MM.1S (cell line): ENCODE data around the gene ADAMTS7.

Experiments
- DNase-seq: peaks from one replicate; pipeline ENCODE4 v3.0.0-alpha.2; 2015
- H2AFZ ChIP-seq: fragments of 300-600 bp; sonication (generic); 2 replicates; pipeline ENCODE4 v1.6.0; 2016; ENCODE audit warnings: antibody characterized with exemption, low read length
- H3F3A ChIP-seq: fragments of 300-600 bp; sonication (generic); 2 replicates; pipeline ENCODE4 v1.6.1; 2016; ENCODE audit warnings: mild to moderate bottlenecking, antibody characterized with exemption, low read length, moderate library complexity, mixed read lengths; ENCODE audit not compliant: insufficient read depth
- H3K27ac ChIP-seq: fragments of 300-600 bp; sonication (generic); 2 replicates; pipeline ENCODE4 v1.5.1; 2016; ENCODE audit warnings: mild to moderate bottlenecking, low read length
- H3K27me3 ChIP-seq: fragments of 300-600 bp; sonication (generic); replicated peaks from 2 replicates; pipeline ENCODE4 v1.6.0; 2016; ENCODE audit warnings: low read length; ENCODE audit not compliant: insufficient read depth
- H3K36me3 ChIP-seq: fragments of 300-600 bp; sonication (generic); replicated peaks from 2 replicates; pipeline ENCODE4 v1.6.1; 2016; ENCODE audit warnings: mild to moderate bottlenecking, low read length, mixed read lengths; ENCODE audit not compliant: insufficient read depth
- H3K4me1 ChIP-seq: fragments of 300-600 bp; sonication (generic); 2 replicates; pipeline ENCODE4 v1.6.1; 2016; ENCODE audit warnings: low read length, mixed read lengths
- H3K4me2 ChIP-seq: fragments of 300-600 bp; sonication (generic); 2 replicates; pipeline ENCODE4 v1.6.0; 2016; ENCODE audit warnings: low read depth, low read length
- H3K4me3 ChIP-seq: fragments of 300-600 bp; sonication (generic); 2 replicates; pipeline ENCODE4 v1.5.1; 2016; ENCODE audit warnings: low read length, mixed read lengths
- H3K79me2 ChIP-seq: fragments of 300-600 bp; sonication (generic); 2 replicates; pipeline ENCODE4 v1.6.1; 2016; ENCODE audit warnings: mixed run types, low read length, mixed read lengths
- H3K9ac ChIP-seq: fragments of 300-600 bp; sonication (generic); 2 replicates; pipeline ENCODE4 v1.6.1; 2016; ENCODE audit warnings: low read length, mixed read lengths
- H3K9me2 ChIP-seq: fragments of 300-600 bp; sonication (generic); replicated peaks from 2 replicates; pipeline ENCODE4 v1.6.1; 2016; ENCODE audit warnings: mild to moderate bottlenecking, low read length, mixed read lengths; ENCODE audit not compliant: insufficient read depth
- H3K9me3 ChIP-seq: fragments of 300-600 bp; sonication (generic); replicated peaks from 2 replicates; pipeline ENCODE4 v1.6.1; 2016; ENCODE audit warnings: mild to moderate bottlenecking, low read length, mixed read lengths; ENCODE audit not compliant: insufficient read depth
- H4K20me1 ChIP-seq: fragments of 300-600 bp; sonication (generic); 2 replicates; pipeline ENCODE4 v1.6.1; 2016; ENCODE audit warnings: mild to moderate bottlenecking, low read length, moderate library complexity, mixed read lengths; ENCODE audit not compliant: insufficient read depth
- CTCF ChIP-seq: fragments of 300-600 bp; sonication (generic); IDR thresholded peaks from 2 replicates; pipeline ENCODE4 v1.5.1; 2016; ENCODE audit warnings: antibody characterized with exemption, low read length, mixed read lengths
- EZH2 ChIP-seq: fragments of 300-600 bp; sonication (generic); optimal IDR thresholded peaks from 2 replicates; pipeline ENCODE3; 2017; ENCODE audit warnings: low read depth, mild to moderate bottlenecking, antibody characterized with exemption, low read length, mixed read lengths
- EZH2phosphoT487 ChIP-seq: fragments of 300-600 bp; sonication (generic); IDR thresholded peaks from 2 replicates; pipeline ENCODE4 v1.6.1; 2018; ENCODE audit warnings: antibody characterized with exemption, low read length

The ADAMTS7 gene

DNA sequence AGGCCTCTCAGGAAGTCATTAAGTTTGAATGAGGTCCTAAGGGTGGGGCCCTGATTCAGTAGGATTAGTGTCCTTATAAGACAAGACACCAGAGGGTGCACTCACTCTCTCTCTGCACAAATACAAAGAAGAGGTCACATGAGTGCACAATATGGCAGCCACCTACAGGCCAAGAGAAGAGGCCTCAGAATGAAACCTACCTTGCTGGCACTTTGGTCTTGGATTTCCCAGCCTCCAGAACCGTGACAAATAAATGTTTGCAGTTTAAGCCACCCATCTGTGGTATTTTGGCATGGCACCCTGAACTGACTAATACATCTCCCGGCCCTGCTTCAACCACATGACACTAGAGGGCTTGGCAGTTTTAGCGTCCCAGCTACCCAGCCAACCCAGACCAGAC lies 96.4 kb downstream of the ADAMTS7 start:
- DNase-seq, result peak; percentile 81
- Histone ChIP-seq H3K9me2 (no peaks in the 10 kb centered on the region), H2AFZ (peak overlapping the region; percentile 35; the same call in 1 of the 2 replicates), H3K9ac (no peak overlapping the region), H3K79me2 (no peaks in the 10 kb centered on the region), H3K9me3 (no peaks in the 10 kb centered on the region), H3K27ac (no peak overlapping the region), H3K4me1 (no peaks in the 10 kb centered on the region; the same call in 1 of the 2 replicates), H3K4me3 (no peak overlapping the region), H4K20me1 (no peaks in the 10 kb centered on the region), H3K36me3 (no peaks in the 10 kb centered on the region), H3K27me3 (no peaks in the 10 kb centered on the region), H3F3A (no peaks in the 10 kb centered on the region), H3K4me2 (no peak overlapping the region)
- TF ChIP-seq CTCF, result peak; percentile 49
- TF ChIP-seq EZH2phosphoT487, result no peak

- Histone ChIP-seq H2AFZ (no peak overlapping the region), H3K9ac (no peak overlapping the region), H3K4me3 (no peak overlapping the region), H3K36me3 (no peaks in the 10 kb centered on the region), H3K27ac (no peak overlapping the region), H3K4me1 (no peaks in the 10 kb centered on the region; the same call in 1 of the 2 replicates), H3F3A (no peaks in the 10 kb centered on the region), H3K9me2 (no peaks in the 10 kb centered on the region), H3K79me2 (no peaks in the 10 kb centered on the region), H3K27me3 (no peaks in the 10 kb centered on the region), H4K20me1 (no peaks in the 10 kb centered on the region), H3K9me3 (no peaks in the 10 kb centered on the region), H3K4me2 (no peak overlapping the region)
- no peak for TF ChIP-seq EZH2phosphoT487
- no peak for DNase-seq
These were observed 98.3 kb downstream of the ADAMTS7 start for GRCh38 chr15:78712797-78713515.

DNA sequence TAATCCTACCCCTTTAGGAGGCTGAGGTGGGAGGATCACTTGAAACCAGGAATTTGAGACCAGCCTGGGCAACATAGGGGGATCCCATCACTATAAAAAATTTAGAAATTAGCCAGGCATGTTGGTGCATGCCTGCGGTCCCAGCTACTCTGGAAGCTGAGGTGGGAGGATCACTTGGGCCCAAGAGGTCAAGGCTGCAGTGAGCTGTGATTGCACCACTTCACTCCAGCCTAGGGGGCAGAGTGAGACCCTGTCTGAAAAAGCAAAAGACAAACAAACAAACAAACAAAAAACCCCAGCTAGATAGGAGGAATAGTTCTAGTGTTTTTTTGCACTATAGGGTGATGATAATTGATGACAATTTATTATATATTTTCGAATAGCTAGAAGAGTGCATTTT lies 99.6 kb downstream of the ADAMTS7 start:
- Histone ChIP-seq H3K36me3 (no peaks in the 10 kb centered on the region), H3K4me1 (no peaks in the 10 kb centered on the region; the same call in 1 of the 2 replicates), H3K27me3 (no peaks in the 10 kb centered on the region), H3K4me2 (no peak overlapping the region), H3K27ac (no peak overlapping the region), H3K9ac (no peak overlapping the region), H3K9me2 (no peaks in the 10 kb centered on the region), H4K20me1 (no peaks in the 10 kb centered on the region), H3F3A (no peaks in the 10 kb centered on the region), H3K79me2 (no peaks in the 10 kb centered on the region), H3K9me3 (no peaks in the 10 kb centered on the region), H3K4me3 (no peak overlapping the region), H2AFZ (no peak overlapping the region)
- no peak for DNase-seq
- TF ChIP-seq CTCF, result no peak
- TF ChIP-seq EZH2phosphoT487, result no peak
- no peak for TF ChIP-seq EZH2

DNA sequence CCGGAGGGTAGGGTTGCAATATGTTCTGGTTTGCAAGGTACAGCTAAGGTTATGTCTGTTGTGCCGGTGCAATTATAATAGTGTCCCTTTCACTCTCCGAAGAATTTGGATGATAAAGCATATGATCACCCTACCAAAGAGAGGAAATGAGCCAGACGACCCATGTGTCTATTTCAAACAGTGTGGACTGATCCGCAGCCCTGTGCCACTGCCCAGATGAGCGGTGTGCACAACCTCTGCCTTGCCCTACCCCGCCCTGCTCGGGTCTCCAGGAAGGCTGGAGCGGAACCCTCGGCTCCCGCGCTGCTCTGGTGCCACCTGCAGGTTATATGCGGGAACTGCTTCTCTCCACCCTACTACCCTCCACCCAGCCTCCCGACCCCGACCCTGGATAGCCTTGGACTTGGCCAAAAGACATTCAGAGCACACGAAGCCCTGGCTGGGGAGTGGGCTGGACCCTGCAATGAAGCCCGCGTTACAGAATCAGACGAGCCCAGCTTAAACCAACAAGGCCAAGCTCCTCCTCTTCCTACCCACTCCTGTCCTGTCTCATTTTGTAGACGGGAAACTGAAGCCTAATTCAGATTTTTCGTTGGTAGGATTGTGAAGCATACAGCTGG lies 101.9 kb downstream of the ADAMTS7 start:
- H3F3A ChIP-seq, result no peaks in the 10 kb centered on the region
- no peaks in the 10 kb centered on the region for H3K9me3 ChIP-seq
- peak overlapping the region; percentile 75 for H3K4me2 ChIP-seq
- H2AFZ ChIP-seq, result peak overlapping the region; percentile 83
- no peaks in the 10 kb centered on the region for H3K36me3 ChIP-seq
- peak; percentile 92 for TF ChIP-seq CTCF
- TF ChIP-seq EZH2phosphoT487, result no peak
- H3K9me2 ChIP-seq, result no peaks in the 10 kb centered on the region
- peak overlapping the region; percentile 49 for H3K4me3 ChIP-seq
- H3K4me1 ChIP-seq, result peaks cover under 1% of the 10 kb centered on the region
- H3K27ac ChIP-seq, result no peak overlapping the region
- H3K9ac ChIP-seq, result peak overlapping the region; percentile 25; the same call in 1 of the 2 replicates
- H3K79me2 ChIP-seq, result no peaks in the 10 kb centered on the region
- no peaks in the 10 kb centered on the region for H3K27me3 ChIP-seq
- H4K20me1 ChIP-seq, result no peaks in the 10 kb centered on the region
- DNase-seq, result peak; percentile 66
